ENCODE data around the gene RILPL1.
"Not testable (repeated sequence)": the region's sequence is repeated elsewhere in the genome, so short reads cannot be mapped to it uniquely, and the experiment has no call there.

RILPL1 gene

DNA sequence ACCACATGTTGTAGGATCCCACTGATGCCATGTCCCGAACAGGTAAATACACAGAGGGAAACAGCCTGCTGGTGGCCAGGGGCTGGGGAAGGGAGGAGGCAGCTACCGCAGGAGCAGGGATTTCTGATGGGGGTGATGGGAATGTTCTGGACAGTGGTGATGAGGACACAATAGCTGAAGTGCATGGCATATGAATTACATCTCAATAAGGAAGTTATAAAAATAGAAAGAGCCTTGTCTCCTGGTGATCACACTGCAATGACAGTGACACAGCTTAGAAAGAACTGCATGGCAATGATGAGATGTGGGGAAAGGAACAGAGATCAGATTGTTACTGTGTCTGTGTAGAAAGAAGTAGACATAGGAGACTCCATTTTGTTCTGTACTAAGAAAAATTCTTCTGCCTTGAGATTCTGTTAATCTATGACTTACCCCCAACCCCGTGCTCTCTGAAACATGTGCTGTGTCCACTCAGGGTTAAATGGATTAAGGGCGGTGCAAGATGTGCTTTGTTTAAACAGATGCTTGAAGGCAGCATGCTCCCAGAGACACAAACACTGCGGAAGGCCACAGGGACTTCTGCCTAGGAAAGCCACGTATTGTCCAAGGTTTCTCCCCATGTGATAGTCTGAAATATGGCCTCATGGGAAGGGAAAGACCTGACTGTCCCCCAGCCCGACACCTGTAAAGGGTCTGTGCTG lies 41.0 kb downstream of the RILPL1 start:
- DNase-seq: not testable (repeated sequence)

DNA sequence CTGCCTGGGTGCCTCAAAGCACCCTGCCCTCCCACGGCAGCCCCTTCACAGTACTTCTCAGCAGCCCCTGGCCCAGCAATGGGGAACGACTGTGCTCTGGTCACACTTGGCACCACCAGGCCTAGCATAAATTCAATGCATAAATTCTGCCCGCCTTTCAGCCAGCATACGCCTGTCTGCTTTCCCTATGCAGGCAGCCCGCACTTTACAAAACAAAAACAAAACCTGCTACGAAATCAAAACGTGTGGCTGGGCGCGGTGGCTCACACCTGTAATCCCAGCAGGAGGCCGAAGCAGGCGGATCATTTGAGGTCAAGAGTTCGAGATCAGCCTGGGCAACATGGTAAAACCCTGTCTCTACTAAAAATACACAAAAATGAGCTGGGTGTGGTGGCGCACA lies 42.0 kb downstream of the RILPL1 start:
- no peak for DNase-seq

DNA sequence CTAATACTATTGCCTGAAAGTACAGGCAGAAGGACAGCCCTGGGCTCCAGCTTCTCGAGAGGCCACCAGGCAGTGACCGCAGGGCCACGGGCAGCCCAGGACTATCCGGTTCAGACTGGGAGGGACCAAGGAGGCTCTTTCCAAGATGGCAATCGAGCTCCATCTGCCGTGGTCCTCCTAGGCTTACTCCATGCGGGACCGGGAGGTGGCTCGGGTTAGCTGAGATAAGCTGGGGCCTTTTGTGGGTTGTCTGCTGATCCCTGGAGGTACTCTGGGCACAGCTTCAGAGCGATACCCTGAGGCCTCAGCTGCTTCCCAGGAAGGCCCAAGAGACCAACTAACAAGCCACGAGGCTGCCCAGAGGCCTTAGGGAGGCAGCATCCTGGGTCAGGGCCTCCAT lies 42.5 kb downstream of the RILPL1 start:
- DNase-seq: no peak

DNA sequence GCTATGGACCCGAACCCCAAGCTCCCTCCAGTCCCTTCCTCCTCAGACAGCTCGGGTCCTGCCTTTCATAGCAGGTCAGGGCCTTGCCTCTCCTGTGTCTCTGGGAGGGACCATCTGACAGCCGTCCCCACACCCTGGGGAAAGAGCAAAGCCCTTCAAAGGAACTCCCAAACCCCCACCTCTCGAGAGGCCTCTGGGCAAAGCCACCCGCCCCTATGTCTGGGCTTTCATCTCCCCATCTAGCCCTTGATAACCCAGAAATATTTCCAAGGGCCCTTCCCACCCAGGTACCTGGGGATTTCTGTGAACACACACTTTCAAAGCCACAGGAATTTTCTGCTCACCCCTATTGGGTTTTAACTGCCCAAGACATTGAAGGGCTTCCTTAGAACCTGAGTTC lies 43.4 kb downstream of the RILPL1 start:
- DNase-seq: no peak

DNA sequence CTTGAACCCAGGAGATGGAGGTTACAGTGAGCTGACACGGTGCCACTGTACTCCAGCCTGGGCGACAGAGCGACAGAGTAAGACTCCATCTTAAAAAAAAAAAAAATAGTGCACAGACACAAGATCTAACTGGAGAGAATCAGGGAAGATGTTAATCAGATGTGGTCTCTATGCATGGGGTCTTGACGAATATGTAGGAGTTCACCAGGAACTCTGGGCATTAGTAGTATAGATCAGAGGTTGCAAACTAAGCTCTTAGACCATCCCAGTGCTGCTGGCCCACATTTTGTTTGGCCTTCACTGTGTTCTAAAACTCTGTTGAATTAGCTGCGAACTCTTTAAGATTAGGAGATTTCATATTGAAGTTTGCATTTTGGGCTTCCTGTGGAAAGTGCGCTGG lies 43.9 kb downstream of the RILPL1 start:
- no peak for DNase-seq

DNA sequence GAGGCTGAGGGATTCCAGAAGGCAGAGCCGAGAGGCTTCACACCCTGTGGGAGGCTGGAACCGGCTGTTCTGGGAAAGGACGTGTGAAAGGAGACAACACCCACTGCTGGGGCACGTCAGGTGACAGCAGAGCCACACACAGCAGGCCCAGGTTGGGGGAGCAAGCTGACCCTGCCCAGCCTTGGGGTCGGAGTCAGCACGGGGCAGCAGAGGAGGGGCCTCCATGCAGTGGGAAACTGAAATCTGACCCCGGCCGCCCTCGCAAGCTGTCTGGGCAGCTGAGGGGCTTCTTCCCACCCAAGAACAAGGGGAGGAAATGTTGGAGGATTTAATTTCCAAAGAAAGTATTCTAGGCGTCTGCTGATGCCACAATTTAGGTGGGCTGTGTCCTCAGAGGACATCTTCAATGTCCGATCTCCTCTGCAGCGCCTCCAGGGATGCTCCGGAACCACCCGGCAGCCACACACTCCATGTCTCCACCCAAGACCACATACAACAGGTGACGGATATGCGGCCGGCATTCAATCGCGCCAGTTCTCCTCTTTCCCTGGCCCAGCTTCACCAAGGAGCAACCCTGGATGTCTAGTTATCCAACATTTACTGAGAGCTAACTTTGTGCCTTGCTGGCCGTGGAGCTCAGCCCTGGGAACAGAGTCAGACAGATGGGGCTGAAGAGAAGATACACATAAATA lies 44.8 kb downstream of the RILPL1 start:
- DNase-seq: no peak

DNA sequence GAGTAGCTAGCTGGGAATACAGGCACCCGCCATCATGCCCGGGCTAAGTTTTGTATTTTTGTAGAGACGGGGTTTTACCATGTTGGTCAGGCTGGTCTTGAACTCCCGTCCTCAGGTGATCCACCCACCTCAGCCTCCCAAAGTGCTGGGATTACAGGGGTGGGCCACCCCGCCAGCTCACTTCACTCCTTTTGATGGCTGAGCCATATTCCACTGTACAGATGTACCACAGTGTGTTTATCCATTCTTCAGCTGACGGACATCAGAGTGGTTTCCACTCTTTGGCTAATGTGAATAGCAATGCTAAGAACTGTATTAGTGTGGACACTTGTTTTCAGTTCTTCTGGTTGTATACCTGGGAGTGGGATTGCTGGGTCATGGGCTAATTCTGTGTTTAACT lies 46.1 kb downstream of the RILPL1 start:
- no peak for DNase-seq

DNA sequence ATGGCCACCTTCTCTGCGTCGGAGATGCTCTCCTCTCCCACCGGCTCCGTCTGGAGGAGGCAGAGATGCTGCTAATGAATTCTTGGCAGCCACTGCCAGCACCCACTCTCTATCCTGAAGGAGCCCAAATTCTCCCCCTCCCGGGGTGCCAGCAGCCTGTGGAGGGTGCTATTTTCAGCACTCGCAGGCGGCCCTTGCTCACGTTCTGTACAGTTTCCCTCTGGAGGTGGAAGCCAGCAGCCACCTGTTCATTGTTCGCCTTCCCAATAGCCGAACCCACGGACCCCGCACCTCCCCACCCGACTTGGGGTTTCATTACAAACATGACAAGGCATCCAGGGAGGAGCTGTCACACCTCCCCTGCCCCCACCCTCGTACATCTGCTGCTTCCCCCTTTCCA lies 47.8 kb downstream of the RILPL1 start:
- DNase-seq: no peak

DNA sequence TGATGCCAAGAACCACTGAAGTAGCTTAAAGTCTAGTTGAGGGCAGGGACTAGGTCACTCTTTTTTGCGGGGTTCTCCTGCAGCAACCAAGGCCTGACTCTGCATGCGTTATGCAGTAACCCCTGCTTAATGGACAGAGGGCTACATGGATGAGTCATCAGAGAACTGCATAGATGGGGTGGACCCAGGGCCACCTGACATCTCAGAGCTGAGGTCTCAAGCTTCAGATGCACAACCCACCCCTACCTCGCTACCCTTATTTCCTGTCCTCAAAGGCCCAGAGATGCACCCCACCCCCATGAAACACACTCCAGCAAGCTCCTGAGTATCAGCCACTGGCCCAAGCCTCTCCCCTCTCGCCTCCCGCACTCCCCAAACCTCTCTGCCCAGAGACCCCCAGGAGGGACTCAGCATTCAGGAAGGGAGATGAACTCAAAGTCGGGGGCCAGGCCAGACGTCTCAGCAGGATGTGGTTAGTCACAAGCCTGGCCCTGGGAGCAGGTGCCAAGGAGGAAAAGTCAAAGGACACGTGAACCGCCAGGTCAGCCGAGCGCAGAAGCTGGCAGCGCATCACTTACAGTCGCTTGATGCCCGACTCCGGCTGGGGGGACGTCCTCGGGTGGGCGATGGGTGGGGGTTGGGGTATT lies 49.8 kb downstream of the RILPL1 start:
- DNase-seq: no peak

DNA sequence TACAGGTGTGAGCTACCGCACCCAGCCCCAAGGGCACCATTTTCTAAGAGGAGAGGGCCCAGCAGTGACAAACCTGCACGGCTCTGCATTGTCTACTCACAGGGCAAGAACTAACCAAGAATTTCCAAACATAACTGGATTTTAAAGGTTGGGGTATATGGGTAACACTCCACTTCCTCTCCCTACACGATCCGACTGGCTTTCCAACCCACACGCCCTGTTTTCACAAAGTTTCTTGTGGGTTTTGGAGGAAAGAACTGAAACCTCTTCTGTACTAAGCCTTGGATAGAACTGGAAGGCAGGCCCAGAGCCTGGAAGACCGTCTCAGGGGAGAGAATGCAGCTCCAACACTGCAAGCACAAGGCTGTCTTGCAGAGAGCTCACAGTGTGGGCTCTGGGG lies 50.6 kb downstream of the RILPL1 start:
- DNase-seq: no peak

DNA sequence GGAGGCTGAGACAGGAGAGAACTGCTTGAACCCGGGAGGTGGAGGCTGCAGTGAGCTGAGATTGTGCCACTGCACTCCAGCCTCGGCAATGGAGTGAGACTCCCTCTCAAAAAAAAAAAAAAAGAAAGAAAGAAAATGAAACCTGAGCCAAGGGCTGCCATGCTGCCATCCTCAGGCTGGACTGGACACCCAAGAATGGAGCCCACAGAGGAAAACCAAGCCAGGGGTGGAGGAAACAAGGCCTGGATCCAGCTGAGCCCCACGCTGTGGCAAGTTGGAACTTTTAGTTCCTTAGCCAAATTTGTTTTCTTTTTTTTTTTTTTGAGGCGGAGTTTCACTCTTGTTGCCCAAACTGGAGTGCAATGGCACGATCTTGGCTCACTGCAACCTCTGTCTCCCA lies 52.3 kb downstream of the RILPL1 start:
- DNase-seq: not testable (repeated sequence)

DNA sequence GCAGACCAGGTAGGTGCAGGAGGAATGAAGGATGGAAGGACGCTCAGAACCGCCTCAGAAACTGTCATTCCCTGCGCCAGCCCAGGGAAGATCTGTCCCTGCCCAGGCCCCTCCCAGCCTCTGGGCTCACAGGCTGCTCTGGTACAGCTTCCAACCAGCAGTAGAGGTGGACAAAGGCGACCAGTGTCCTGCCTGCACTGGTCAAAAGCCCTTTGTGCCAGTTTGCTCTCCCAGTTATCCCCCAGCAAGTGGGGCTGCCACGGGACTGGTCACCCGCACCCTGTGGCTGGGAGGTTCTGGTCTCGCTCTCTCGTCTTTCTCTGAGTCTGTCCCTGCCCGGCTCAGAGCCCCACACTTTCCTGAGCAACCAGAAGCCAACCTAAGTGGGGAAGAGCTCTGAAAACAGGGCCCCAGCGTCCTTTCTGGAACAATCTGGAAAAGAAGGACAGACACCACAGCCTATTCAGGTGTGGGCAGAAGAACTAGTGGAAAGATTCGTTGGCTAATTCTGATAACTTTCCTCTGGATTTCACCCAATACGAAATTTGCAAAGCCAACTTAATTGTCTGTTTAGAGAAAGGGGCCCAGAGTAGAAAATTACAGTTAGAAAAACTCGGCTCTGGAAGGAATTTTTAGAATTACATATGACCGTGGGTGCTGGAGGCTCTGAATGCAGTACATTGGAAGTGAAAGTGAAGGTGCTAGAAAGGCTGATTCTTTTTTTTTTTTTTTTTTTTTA lies 53.9 kb downstream of the RILPL1 start:
- DNase-seq: no peak

DNA sequence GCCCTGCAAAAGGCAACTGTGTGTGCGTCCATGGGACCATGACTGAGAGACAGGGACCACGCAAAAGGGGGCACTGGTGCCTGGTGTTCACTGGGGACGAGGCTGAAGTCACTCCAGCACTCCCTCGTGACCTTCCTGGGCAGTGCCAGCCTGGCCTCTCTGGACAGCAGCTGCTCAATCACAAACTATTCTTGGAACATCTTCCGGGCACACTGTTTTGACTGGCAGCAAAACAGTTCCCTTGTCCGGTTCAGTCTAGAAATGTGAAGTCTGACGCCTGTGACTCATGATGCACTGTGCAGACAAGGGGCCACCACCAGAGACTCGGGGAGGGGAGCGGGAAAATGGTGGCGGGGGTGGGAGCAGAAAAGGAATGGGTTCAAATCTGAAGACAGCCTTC lies 54.8 kb downstream of the RILPL1 start:
- DNase-seq: no peak

DNA sequence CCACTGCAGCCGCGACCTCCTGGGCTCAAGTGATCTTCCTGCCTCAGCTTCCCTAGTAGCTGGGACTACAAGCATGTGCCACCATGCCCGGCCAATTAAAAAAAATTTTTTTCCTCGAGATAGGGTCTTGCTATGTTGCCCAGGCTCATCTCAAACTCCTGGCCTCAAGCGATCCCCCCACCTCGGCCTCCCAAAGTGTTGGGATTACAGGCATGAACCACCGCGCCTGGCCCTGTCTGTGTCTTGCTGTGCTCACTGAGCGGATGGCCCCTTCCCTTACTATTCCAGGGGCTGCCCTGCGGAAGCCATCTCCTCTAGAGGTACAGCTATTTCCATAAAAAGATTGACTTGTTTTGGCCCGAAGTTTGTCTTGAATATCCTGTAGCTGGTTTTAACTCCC lies 55.5 kb downstream of the RILPL1 start:
- no peak for DNase-seq

DNA sequence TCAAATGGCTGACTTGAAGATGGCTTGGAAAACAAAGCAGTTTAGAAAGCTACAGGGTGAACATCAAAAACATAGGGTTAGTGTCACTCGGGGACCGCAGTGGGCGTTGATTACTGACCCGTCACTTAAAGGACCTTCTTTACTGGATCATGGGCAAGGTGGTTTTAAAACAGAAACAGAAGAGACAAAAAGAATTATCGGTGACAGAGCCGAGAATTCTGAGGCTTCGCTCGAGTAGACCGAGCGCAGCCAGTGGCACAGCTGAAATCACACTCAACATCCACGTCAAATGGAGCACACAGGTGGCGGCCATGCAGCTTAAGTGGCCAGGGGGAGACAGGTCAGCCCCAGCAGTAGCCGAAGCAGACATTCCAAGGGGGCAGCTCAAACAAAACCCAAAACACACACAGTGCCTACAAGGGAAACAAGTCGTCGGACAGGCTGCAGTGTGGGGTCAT lies 58.2 kb downstream of the RILPL1 start:
- no peak for DNase-seq

DNA sequence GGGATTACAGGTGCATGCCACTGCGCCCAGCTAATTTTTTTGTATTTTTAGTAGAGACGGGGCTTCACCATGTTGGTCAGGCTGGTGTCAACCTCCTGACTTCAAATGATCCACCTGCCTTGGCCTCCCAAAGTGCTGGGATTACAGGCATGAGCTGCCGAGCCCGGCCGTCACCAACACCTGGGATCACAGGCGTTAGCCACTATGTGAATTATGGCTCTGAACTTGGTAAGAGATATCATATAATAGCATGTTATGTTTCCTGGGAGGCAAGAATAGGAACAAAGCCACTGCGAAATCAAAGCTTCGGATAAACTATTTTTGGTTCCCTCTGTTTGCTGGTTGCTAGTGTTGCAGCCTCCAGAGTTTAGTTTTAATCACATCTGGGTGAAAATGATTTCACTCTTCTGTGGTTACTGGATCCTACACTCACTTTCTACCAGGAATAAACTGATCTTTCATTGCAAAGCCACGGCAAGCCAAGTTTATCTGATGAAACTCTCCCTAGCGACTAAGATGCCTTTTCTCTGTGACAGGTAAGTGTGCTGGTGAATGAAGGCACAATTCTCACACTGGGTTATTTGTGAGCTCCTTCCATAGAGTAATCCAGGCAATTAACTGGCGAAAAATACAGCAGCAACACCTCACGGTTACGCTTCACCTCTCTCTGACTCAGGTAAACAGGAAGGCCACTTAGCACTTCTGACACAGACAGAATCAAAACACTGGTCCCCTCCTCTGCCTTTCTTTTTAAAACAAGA lies 58.9 kb downstream of the RILPL1 start:
- no peak for DNase-seq

DNA sequence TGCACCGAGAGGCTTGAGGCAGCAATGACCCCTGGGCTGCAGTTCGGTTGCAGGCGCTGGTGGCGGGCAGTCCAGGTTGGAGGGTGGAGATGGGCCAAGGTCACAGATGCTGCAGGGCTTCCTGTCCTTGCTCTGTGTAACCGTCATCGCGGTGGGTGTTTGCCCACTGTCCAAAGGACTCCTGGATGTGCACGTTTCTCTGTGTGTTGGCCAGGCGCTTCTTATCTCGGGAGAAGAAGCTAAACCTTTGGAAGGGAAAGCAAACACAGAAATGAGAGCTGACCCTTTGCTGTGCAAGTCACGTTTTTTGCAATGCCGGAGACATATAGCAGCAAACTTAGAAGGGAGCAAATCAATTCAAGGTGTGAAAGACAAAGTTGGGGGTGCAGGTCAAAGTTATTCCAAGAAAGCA lies 61.1 kb downstream of the RILPL1 start:
- no peak for DNase-seq

DNA sequence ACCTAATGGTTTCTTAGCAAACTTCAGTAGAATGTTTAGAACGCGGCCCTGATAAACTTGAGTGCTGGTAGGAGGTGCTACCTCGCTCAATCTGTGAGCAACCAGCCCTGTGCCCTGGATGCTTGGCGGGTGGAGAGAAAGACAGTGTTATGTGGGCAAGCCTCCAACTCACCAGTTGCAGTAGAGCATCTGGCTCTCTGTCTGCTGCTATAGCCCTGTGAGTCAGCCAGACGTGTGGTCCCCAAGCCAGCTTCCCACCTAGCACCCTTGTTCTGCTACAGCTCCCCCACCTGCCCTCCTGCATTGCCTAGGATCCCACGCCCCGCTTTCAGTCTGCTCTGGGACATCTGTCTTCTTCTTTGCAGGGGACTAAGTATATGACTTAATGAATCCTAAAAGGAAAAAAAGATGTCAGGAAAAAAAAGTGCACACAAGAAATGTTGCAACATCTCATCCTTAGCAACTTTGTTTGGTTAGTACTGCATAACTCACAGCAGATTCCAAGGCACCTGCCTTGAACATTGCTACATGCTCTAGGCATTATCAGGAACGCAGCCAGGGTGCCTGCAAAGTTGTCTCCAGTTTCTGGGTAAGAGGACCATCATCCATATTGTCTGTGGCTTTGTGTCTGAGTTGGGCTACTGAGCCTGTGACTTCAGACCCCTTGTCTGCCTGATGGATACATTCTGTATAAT lies 62.0 kb downstream of the RILPL1 start:
- no peak for DNase-seq

DNA sequence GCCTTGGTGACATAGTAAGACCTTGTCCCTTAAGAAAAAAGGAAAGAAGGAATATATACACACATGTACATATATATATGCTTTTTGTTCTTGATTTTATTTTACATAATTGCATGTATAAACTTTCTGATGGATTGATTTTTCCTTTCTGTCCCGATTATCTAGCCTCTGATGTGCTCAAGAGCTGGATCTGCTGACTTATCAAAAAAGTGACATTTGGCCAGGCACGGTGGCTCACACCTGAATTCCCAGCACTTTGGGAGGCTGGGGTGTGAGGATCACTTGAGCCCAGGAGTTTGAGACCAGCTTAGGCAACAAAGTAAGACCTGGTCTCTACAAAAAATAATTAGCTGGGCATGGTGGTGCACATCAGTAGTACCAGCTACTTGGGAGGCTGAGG lies 63.5 kb downstream of the RILPL1 start:
- DNase-seq: no peak

DNA sequence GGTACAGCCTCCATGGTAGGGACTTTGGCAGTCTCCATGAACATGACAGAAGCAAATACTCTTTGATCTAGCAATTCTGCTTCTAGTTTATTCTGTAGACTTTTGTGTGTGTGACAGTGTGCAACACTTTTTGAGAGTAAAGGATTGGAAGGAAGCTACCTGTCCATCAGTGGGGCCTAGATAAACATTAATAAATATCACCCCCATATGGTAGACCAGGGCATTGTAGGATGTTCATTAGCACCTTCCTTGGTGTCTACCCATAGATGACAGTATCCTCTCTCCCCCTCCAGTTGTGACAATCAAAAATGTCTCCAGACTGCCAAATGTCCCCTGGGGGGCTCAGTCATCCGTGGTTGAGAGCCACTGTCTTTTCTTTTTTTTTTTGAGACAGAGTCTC lies 64.7 kb downstream of the RILPL1 start:
- DNase-seq: peak; percentile 6

DNA sequence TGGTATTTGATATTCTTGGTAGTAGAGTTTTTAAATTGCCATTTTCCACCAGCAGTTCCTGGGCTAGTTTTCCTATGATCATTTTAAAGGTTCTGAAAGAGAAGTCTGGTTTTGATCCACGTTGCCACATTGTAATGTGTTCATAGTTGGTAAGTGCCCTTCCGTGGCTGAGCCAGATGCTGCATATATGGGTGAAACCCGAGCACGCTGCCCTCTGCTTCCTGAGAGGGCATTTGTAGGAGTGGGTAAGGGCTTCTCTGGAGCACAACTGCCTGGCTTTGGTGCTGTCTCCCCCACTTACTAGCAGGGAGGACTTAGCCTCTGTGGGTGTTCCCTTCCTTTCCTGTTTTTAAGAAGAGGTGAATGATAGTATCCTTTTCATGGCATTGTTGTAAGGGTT lies 68.4 kb downstream of the RILPL1 start:
- no peak for DNase-seq

DNA sequence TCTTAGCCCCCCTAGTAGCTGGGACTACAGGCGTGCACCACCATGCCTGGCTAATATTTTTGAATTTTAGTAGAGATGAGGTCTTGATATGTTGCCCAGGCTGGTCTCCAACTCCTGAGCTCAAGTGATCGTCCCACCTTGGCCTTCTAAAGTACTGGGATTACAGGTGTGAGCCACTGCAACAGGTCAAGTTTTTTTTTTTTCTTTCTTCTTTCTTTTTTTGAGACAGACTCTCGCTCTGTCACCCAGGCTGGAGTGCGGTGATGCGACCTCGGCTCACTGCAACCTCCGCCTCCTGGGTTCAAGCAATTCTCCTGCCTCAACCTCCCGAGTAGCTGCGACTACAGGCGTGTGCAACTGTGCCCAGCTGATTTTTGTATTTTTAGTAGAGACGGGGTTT lies 70.3 kb downstream of the RILPL1 start:
- DNase-seq: not testable (repeated sequence)

All from NCI-H345 (cell line).